A673 (cell line): ENCODE results near the gene PECR. TPM values are rescaled to one million over a fixed set of nuclear protein-coding genes. Genes with fewer than 3 reads are reported as not detected.

ENCODE experiments used
- BruUV-seq: library from RNA; stranded (reverse); fragments of 400-500 nt; replicated peaks from 2 replicates; lab custom pipeline; 2021; lab: Mats Ljungman, UMichigan
- CTCF ChIA-PET: fragments of 300-600 bp; sonication (Branson Sonifier 250); formaldehyde crosslinking; loops from one replicate; lab custom pipeline; 2022; ENCODE audit warnings: antibody characterized with exemption; lab: Charles Lee
- POLR2A ChIA-PET: fragments of 300-600 bp; sonication (Branson Sonifier 250); formaldehyde crosslinking; loops from one replicate; lab custom pipeline; 2022; ENCODE audit warnings: antibody characterized with exemption; ENCODE audit not compliant: low non-redundant PET; lab: Charles Lee
- DNase-seq: peaks from one replicate; pipeline ENCODE4 v3.0.0-alpha.2; 2015; ENCODE audit warnings: low spot score
- H3K27ac ChIP-seq: fragments of 200-600 bp; sonication (generic); 2 replicates; pipeline ENCODE4 v1.5.1; 2016; ENCODE audit warnings: mixed run types, low read depth, mild to moderate bottlenecking, mixed read lengths, antibody characterized with exemption, low read length; ENCODE audit not compliant: poor library complexity, severe bottlenecking
- H3K27me3 ChIP-seq: fragments of 200-600 bp; sonication (generic); replicated peaks from 2 replicates; pipeline ENCODE4 v1.6.1; 2017; ENCODE audit warnings: mixed run types, low read depth, mild to moderate bottlenecking, mixed read lengths, antibody characterized with exemption, low read length; ENCODE audit not compliant: insufficient read depth, poor library complexity
- H3K36me3 ChIP-seq: fragments of 200-600 bp; sonication (generic); 2 replicates; pipeline ENCODE4 v1.6.1; 2016; ENCODE audit warnings: mixed run types, mild to moderate bottlenecking, mixed read lengths, antibody characterized with exemption, low read length; ENCODE audit not compliant: insufficient read depth, poor library complexity, severe bottlenecking
- H3K4me1 ChIP-seq: fragments of 200-600 bp; sonication (generic); 2 replicates; pipeline ENCODE4 v1.6.1; 2017; ENCODE audit warnings: mixed run types, mild to moderate bottlenecking, mixed read lengths, antibody characterized with exemption, low read length; ENCODE audit not compliant: insufficient read depth, poor library complexity, severe bottlenecking
- H3K4me3 ChIP-seq: fragments of 200-600 bp; sonication (generic); 2 replicates; pipeline ENCODE4 v1.5.1; 2016; ENCODE audit warnings: low read depth, mixed run types, mild to moderate bottlenecking, mixed read lengths, low read length; ENCODE audit not compliant: poor library complexity, severe bottlenecking
- H3K9me3 ChIP-seq: fragments of 200-600 bp; sonication (generic); 2 replicates; pipeline ENCODE4 v1.6.1; 2016; ENCODE audit warnings: mixed run types, low read depth, mild to moderate bottlenecking, mixed read lengths, antibody characterized with exemption, low read length; ENCODE audit not compliant: poor library complexity, severe bottlenecking
- CTCF ChIP-seq: fragments of 300-800, 200-600 bp; sonication (generic); conservative IDR thresholded peaks from 2 replicates; pipeline ENCODE4 v1.5.1; 2017; ENCODE audit warnings: low read depth, mild to moderate bottlenecking, antibody characterized with exemption, low read length, moderate library complexity, mixed read lengths
- EZH2 ChIP-seq: fragments of 200-600 bp; sonication (generic); IDR thresholded peaks from 2 replicates; pipeline ENCODE4 v1.6.1; 2017; ENCODE audit warnings: borderline replicate concordance, low read depth, mild to moderate bottlenecking, mixed read lengths, antibody characterized with exemption, low read length; ENCODE audit not compliant: poor library complexity, severe bottlenecking
- intact Hi-C: fragments of 100-400 bp; cut with micrococcal nuclease; formaldehyde crosslinking; loops from one replicate; pipeline ENCODE4 v1.10.0; 2022; ENCODE audit not compliant: unreplicated experiment
- total RNA-seq: library from RNA; stranded (reverse); gene quantifications from 2 replicates; pipeline ENCODE4 v1.2.3, GENCODE V29; 2021

The PECR gene
- total RNA-seq, 1 experiment from 2014 or later: 19.7 TPM

GRCh38 chr2:216006164-216006663, 75.4 kb downstream of the PECR start:
- intact Hi-C loops: no loop called here
- ChIA-PET POLR2A (no interaction called here), CTCF (interaction anchor here (0.6 kb wide), 1 partner anchor 109 kb away, joined by 3 read pairs; no protein-coding TSS in a partner anchor)

GRCh38 chr2:216004697-216005283, 76.8 kb downstream of the PECR start:
- DNase-seq: no peak
- H3K27ac ChIP-seq: no peak overlapping the region
- H3K9me3 ChIP-seq: no peaks in the 10 kb centered on the region
- no peak for TF ChIP-seq CTCF
- TF ChIP-seq EZH2: no peak
- ChIA-PET POLR2A (no interaction called here), CTCF (interaction anchor here (0.6 kb wide), 1 partner anchor 1612 kb away, joined by 3 read pairs; no protein-coding TSS in a partner anchor)
- intact Hi-C loops: no loop called here
- no peaks in the 10 kb centered on the region for H3K27me3 ChIP-seq
- no peak overlapping the region for H3K4me3 ChIP-seq
- no peaks in the 10 kb centered on the region for H3K36me3 ChIP-seq
- no TSS peak for BruUV-seq
- H3K4me1 ChIP-seq: peaks cover 9% of the 10 kb centered on the region

More at GRCh38 chr2:216006164-216006663, 75.4 kb downstream of the PECR start:
- Histone ChIP-seq H3K36me3 (no peaks in the 10 kb centered on the region), H3K27me3 (no peaks in the 10 kb centered on the region), H3K4me3 (no peak overlapping the region), H3K27ac (no peak overlapping the region), H3K9me3 (no peaks in the 10 kb centered on the region), H3K4me1 (peaks cover 9% of the 10 kb centered on the region)
- TF ChIP-seq EZH2 (no peak), CTCF (no peak)
- DNase-seq: peak; percentile 34
- BruUV-seq: no TSS peak

- H3K4me1 ChIP-seq: peaks cover 9% of the 10 kb centered on the region
- H3K27ac ChIP-seq: no peak overlapping the region
- intact Hi-C loops: no loop called here
- BruUV-seq: no TSS peak
- no peak for DNase-seq
- TF ChIP-seq EZH2 (no peak), CTCF (no peak)
- no peaks in the 10 kb centered on the region for H3K36me3 ChIP-seq
- H3K9me3 ChIP-seq: no peaks in the 10 kb centered on the region
- no peaks in the 10 kb centered on the region for H3K27me3 ChIP-seq
- CTCF ChIA-PET: no interaction called here
- H3K4me3 ChIP-seq: no peak overlapping the region
- POLR2A ChIA-PET: no interaction called here
These were observed 77.5 kb downstream of the PECR start for GRCh38 chr2:216003876-216004696.
